Sigmoid colon (tissue), 7 donors: Measurements from ENCODE around the gene ATG4B. TPM values are rescaled to one million over a fixed set of nuclear protein-coding genes. Genes with fewer than 3 reads are reported as not detected.

ENCODE experiments used
- DNase-seq: peaks from one replicate; pipeline ENCODE4 v3.0.0-alpha.2; 2019
- H3K27ac ChIP-seq, 4 donors: fragments of 200-600 bp; sonication (generic); one replicate each; pipeline ENCODE4 v1.5.1; 2016 to 2019; ENCODE audit warnings: mild to moderate bottlenecking in 1 of 4
- H3K27me3 ChIP-seq, 3 donors: fragments of 200-600 bp; sonication (generic); one replicate each; pipeline ENCODE4 v1.5.1; 2019; ENCODE audit warnings: mild to moderate bottlenecking in 1 of 3
- H3K36me3 ChIP-seq, 4 donors: fragments of 200-600 bp; sonication (generic); one replicate each; pipeline ENCODE4 v1.5.1; 2016 to 2019
- H3K4me1 ChIP-seq, 4 donors: fragments of 200-600 bp; sonication (generic); one replicate each; pipeline ENCODE4 v1.5.1; 2017 to 2019
- H3K4me3 ChIP-seq, 4 donors: fragments of 200-600 bp; sonication (generic); one replicate each; pipeline ENCODE4 v1.5.1; 2017 to 2019; ENCODE audit warnings: mild to moderate bottlenecking in 2 of 4, moderate library complexity in 1 of 4
- H3K9me3 ChIP-seq, 4 donors: fragments of 200-600 bp in 3 of 4; sonication (generic) in 3 of 4; one replicate each; pipeline versions ENCODE4 v1.5.1 to v1.6.1; 2013 to 2019
- EP300 ChIP-seq, 4 donors: sonication (generic); formaldehyde crosslinking; IDR thresholded peaks; one replicate each; pipeline ENCODE4 v1.6.1; 2017; ENCODE audit warnings: antibody characterized with exemption in 4 of 4
- POLR2A ChIP-seq, 2 donors: fragments of 450-650 bp; IDR thresholded peaks; one replicate each; pipeline ENCODE4 v1.6.1; 2016; ENCODE audit warnings: antibody characterized with exemption in 2 of 2, mild to moderate bottlenecking in 2 of 2, moderate library complexity in 2 of 2
- POLR2AphosphoS5 ChIP-seq, 4 donors: sonication (generic); formaldehyde crosslinking; IDR thresholded peaks; one replicate each; pipeline ENCODE4 v1.6.1; 2017; ENCODE audit warnings: antibody characterized with exemption in 4 of 4
- WGBS, 2 donors: extraction: QIAGEN DNeasy Blood & Tissue Kit; methylation state at CpG; one replicate each; pipeline ENCODE4 v1.1.7; 2013; 5-methylcytosine and 5-hydroxymethylcytosine counted together
- intact Hi-C: fragments of 100-400 bp; cut with DNase I; formaldehyde crosslinking; loops from one replicate; pipeline ENCODE4 v1.15.1; 2023
- polyA plus RNA-seq, 3 donors: library from polyadenylated mRNA; stranded (reverse); fragments of 200-250 nt; gene quantifications; one replicate each; pipeline ENCODE4 v1.2.3, GENCODE V29; 2013
- total RNA-seq, 4 donors: library from RNA; depleted of rRNA; stranded (reverse); fragments of >200 nt; gene quantifications; one replicate each; pipeline ENCODE4 v1.1.0, GENCODE V29; 2016
- TF ChIP-seq, protein P1 (sequence below), 4 experiments: fragments of 450-650 bp in 3 of 4; fragments of 200-600 bp in 1 of 4; IDR thresholded peaks; one replicate each; pipeline ENCODE4 v1.5.1; 2016 to 2019; ENCODE audit warnings: antibody characterized with exemption in 4 of 4, mild to moderate bottlenecking in 3 of 4, moderate library complexity in 2 of 4
- donor health status: healthy with polysubstance abuse.
- donor health status: Bipolar disorder and iron deficiency.
- donor health status: healthy.

The ATG4B gene
- total and polyA plus RNA-seq, 7 donors: 27.6 to 70.7 (median 40.3) TPM

- 96% methylated on average over 24 of the region's 24 CpGs for WGBS, 2 donors
- no peak for DNase-seq
- no peak for TF ChIP-seq POLR2AphosphoS5 (IDR thresholded peaks at IDR 0.05)
- TF ChIP-seq EP300 (IDR thresholded peaks at IDR 0.05): no peak
- TF ChIP-seq, protein P1, sequence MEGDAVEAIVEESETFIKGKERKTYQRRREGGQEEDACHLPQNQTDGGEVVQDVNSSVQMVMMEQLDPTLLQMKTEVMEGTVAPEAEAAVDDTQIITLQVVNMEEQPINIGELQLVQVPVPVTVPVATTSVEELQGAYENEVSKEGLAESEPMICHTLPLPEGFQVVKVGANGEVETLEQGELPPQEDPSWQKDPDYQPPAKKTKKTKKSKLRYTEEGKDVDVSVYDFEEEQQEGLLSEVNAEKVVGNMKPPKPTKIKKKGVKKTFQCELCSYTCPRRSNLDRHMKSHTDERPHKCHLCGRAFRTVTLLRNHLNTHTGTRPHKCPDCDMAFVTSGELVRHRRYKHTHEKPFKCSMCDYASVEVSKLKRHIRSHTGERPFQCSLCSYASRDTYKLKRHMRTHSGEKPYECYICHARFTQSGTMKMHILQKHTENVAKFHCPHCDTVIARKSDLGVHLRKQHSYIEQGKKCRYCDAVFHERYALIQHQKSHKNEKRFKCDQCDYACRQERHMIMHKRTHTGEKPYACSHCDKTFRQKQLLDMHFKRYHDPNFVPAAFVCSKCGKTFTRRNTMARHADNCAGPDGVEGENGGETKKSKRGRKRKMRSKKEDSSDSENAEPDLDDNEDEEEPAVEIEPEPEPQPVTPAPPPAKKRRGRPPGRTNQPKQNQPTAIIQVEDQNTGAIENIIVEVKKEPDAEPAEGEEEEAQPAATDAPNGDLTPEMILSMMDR (IDR thresholded peaks at IDR 0.05): no peak
- no peak for TF ChIP-seq POLR2A (IDR thresholded peaks at IDR 0.05)
- Histone ChIP-seq H3K4me3 (no peak overlapping the region), H3K9me3 (no peaks in the 10 kb centered on the region), H3K27ac (no peak overlapping the region), H3K27me3 (no peaks in the 10 kb centered on the region), H3K36me3 (peaks cover 0 to 56% (median 16%) of the 10 kb centered on the region in 4 donors), H3K4me1 (peaks cover 0 to 25% (median 17%) of the 10 kb centered on the region in 4 donors)
- intact Hi-C loops: no loop called here
These were observed 39.9 kb downstream of the ATG4B start for GRCh38 chr2:241677392-241677791.

GRCh38 chr2:241678307-241678706, 40.8 kb downstream of the ATG4B start:
- Histone ChIP-seq H3K4me1 (peaks cover 0 to 25% (median 17%) of the 10 kb centered on the region in 4 donors), H3K9me3 (no peaks in the 10 kb centered on the region), H3K27me3 (no peaks in the 10 kb centered on the region), H3K27ac (no peak overlapping the region), H3K36me3 (peaks cover 0 to 47% (median 11%) of the 10 kb centered on the region in 4 donors), H3K4me3 (no peak overlapping the region)
- DNase-seq: no peak
- intact Hi-C loops: no loop called here
- TF ChIP-seq EP300 (IDR thresholded peaks at IDR 0.05) (no peak), POLR2A (IDR thresholded peaks at IDR 0.05) (no peak), POLR2AphosphoS5 (IDR thresholded peaks at IDR 0.05) (no peak)
- TF ChIP-seq, protein P1 (IDR thresholded peaks at IDR 0.05): no peak
- WGBS, 2 donors: 93 to 94% methylated on average over 18 of the region's 18 CpGs

GRCh38 chr2:241678784-241679540, 41.5 kb downstream of the ATG4B start:
- WGBS, 2 donors: 93 to 94% methylated on average over 22 of the region's 22 CpGs
- intact Hi-C loops: no loop called here
- H3K27ac ChIP-seq: no peak overlapping the region
- H3K27me3 ChIP-seq: no peaks in the 10 kb centered on the region
- H3K9me3 ChIP-seq: no peaks in the 10 kb centered on the region
- H3K4me1 ChIP-seq: peaks cover 0 to 23% (median 17%) of the 10 kb centered on the region in 4 donors
- no peak for DNase-seq
- TF ChIP-seq POLR2AphosphoS5 (IDR thresholded peaks at IDR 0.05) (no peak), EP300 (IDR thresholded peaks at IDR 0.05) (no peak), POLR2A (IDR thresholded peaks at IDR 0.05) (no peak)
- TF ChIP-seq, protein P1 (IDR thresholded peaks at IDR 0.05): no peak
- peaks cover 0 to 47% (median 11%) of the 10 kb centered on the region in 4 donors for H3K36me3 ChIP-seq
- H3K4me3 ChIP-seq: no peak overlapping the region

DNA sequence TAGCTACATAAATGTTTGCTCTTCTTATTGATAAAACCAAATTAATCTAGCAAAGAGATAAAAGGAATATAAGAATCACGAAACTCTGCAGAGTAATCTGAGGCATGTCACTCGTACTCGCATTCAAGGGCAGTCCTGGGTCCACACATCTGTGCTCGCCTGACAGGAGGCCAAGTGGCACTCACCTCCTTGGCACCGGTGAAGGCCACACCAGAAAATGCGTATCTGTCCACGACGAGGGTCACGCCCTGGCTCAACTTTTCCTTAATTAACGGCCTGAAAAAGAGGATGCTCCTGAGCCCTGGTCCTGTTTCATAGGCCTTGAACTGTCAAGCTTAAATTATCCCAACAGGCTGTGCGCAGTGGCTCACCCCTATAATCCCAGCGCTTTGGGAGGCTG, 42.6 kb downstream of the ATG4B start:
- WGBS, 2 donors: 94 to 96% methylated on average over 12 of the region's 12 CpGs
- Histone ChIP-seq H3K4me3 (no peak overlapping the region), H3K27me3 (no peaks in the 10 kb centered on the region), H3K4me1 (peaks cover 0 to 20% (median 16%) of the 10 kb centered on the region in 4 donors), H3K36me3 (peaks cover 0 to 47% (median 11%) of the 10 kb centered on the region in 4 donors), H3K9me3 (no peaks in the 10 kb centered on the region), H3K27ac (peak overlapping the region in 3 of 4 donors; percentile 57 to 74 (median 59))
- intact Hi-C loops: no loop called here
- DNase-seq: no peak
- TF ChIP-seq EP300 (IDR thresholded peaks at IDR 0.05) (no peak), POLR2A (IDR thresholded peaks at IDR 0.05) (no peak), POLR2AphosphoS5 (IDR thresholded peaks at IDR 0.05) (no peak)
- TF ChIP-seq, protein P1 (IDR thresholded peaks at IDR 0.05): no peak
